Heart left ventricle (tissue), 16 donors: ENCODE measurements around the gene SLX9. TPM values are rescaled to one million over a fixed set of nuclear protein-coding genes. Genes with fewer than 3 reads are reported as not detected.

Experiments
- ATAC-seq, 4 donors: fragments of 200-7000 bp; cut with Tn5 transposase; one replicate each; pipeline ENCODE4 v1.9.1; 2020 to 2022; ENCODE audit warnings: moderate library complexity in 4 of 4, mild to moderate bottlenecking in 3 of 4, moderate number of reproducible peaks in 1 of 4
- DNase-seq, 5 donors: peaks; one replicate each; pipeline ENCODE4 v3.0.0-alpha.2; 2020
- H3K27ac ChIP-seq, 12 donors: fragments of 200-600 bp; sonication (generic) in 4 of 12; one replicate each; pipeline versions ENCODE4 v1.5.0 to v1.8.0; 2016 to 2022; ENCODE audit warnings: mild to moderate bottlenecking in 2 of 12
- H3K27me3 ChIP-seq, 9 donors: fragments of 200-600 bp; sonication (generic) in 2 of 9; one replicate each; pipeline versions ENCODE4 v1.5.1 to v1.8.0; 2016 to 2022; ENCODE audit warnings: mild to moderate bottlenecking in 3 of 9
- H3K36me3 ChIP-seq, 9 donors: fragments of 200-600 bp; sonication (generic) in 2 of 9; one replicate each; pipeline versions ENCODE4 v1.5.0 to v1.8.0; 2018 to 2022; ENCODE audit warnings: mild to moderate bottlenecking in 2 of 9
- H3K4me1 ChIP-seq, 12 donors: fragments of 200-600 bp; sonication (generic) in 4 of 12; one replicate each; pipeline versions ENCODE4 v1.5.0 to v1.8.0; 2016 to 2022; ENCODE audit warnings: mild to moderate bottlenecking in 3 of 12
- H3K4me3 ChIP-seq, 12 donors: fragments of 200-600 bp; sonication (generic) in 4 of 12; one replicate each; pipeline versions ENCODE4 v1.5.0 to v1.8.0; 2017 to 2022; ENCODE audit warnings: mild to moderate bottlenecking in 9 of 12, moderate library complexity in 4 of 12
- H3K9me3 ChIP-seq, 12 donors: fragments of 200-600 bp; sonication (generic) in 4 of 12; one replicate each; pipeline versions ENCODE4 v1.5.0 to v1.8.0; 2016 to 2022; ENCODE audit warnings: mild to moderate bottlenecking in 1 of 12
- CTCF ChIP-seq, 12 donors: fragments of 200-600 bp; sonication (generic) in 4 of 12; IDR thresholded peaks; one replicate each; pipeline versions ENCODE4 v1.5.0 to v1.8.0; 2018 to 2022; ENCODE audit warnings: antibody characterized with exemption in 12 of 12, mild to moderate bottlenecking in 5 of 12
- POLR2A ChIP-seq, 2 donors: fragments of 450-650 bp; IDR thresholded peaks; one replicate each; pipeline ENCODE4 v1.6.1; 2017; ENCODE audit warnings: antibody characterized with exemption in 2 of 2, mild to moderate bottlenecking in 2 of 2, moderate library complexity in 2 of 2
- WGBS, 4 donors: extraction: QIAGEN DNeasy Blood & Tissue Kit in 2 of 4; methylation state at CpG; one replicate each; pipeline versions ENCODE4 v1.1.5 to v1.1.7; 2013 to 2018; 5-methylcytosine and 5-hydroxymethylcytosine counted together
- intact Hi-C, 10 donors: fragments of 100-400 bp; cut with DNase I; formaldehyde crosslinking; loops; one replicate each; pipeline versions ENCODE4 v1.11.1 to v1.14.2; 2022
- polyA plus RNA-seq, 2 donors: library from polyadenylated mRNA; stranded (reverse); fragments of 200-250 nt; gene quantifications; one replicate each; pipeline ENCODE4 v1.2.3, GENCODE V29; 2013
- total RNA-seq, 9 donors: library from RNA; depleted of rRNA in 2 of 9; stranded (reverse); fragments of >200 nt in 2 of 9; fragmentation: NEBNext Ultra II Directional in 3 of 9; extraction: Animal tissue kit (Norgen Biotek cat#: 25700) in 3 of 9; gene quantifications; one replicate each; pipeline versions ENCODE4 v1.1.0 to v1.2.4, GENCODE V29; 2016 to 2023
- donor health status: ischemic (EF 13 %, LVEDD 7.1; RV severe dilation, severe dysfunction).
- donor health status: healthy with polysubstance abuse.
- donor health status: DM: no; HTN: yes; CAD: no.
- donor health status: DM: no; HTN: no; CAD: no.
- donor health status: ischemic (EF 25% LVEDD 6.9; RV normal size, moderate dysfunction).
- donor health status: ischemic (EF 25% LVEDD 5.7; RV mildly dilated, moderate dysfunction).
- donor health status: healthy.
- donor health status: DM: yes; HTN: yes; CAD: no.
- donor health status: ischemic (EF 35%, LVEDD 5.7; RV mildly dilated, moderate dysfunction).
- donor health status: nonischemic (EF 11% LVEDD 7.7; RV severe dilation, severe dysfunction).
- donor health status: DM: yes; HTN: yes; CAD: no.
- donor health status: PGD.
- donor health status: ischemic (EF 29% LVEDD 5.4; RV normal size, mild dysfunction).
- donor health status: nonischemic (EF 23%, LVEDD 6.1; RV moderate dilation, normal function).

SLX9 gene
- total and polyA plus RNA-seq, 11 donors = 38.5 to 77.8 (median 49.1) TPM

- ATAC-seq = peak; percentile 68 to 82 (median 70)
- intact Hi-C loops = loop anchor here in 1 of 10 donors (10.0 kb wide), 1 partner anchor 122 kb away; the partner anchor contains the start of gene ADARB1
- H3K27ac ChIP-seq = peak overlapping the region; percentile 68 to 99 (median 90)
- peak; percentile 77 to 90 (median 82) for DNase-seq
- 48 to 58% (median 55%) methylated on average over 12 to 24 of the region's 24 CpGs for WGBS, 4 donors
- no peaks in the 10 kb centered on the region for H3K27me3 ChIP-seq
- H3K9me3 ChIP-seq = no peaks in the 10 kb centered on the region
- H3K36me3 ChIP-seq = peaks cover 0 to 24% (median 0%) of the 10 kb centered on the region in 9 donors
- TF ChIP-seq POLR2A (IDR thresholded peaks at IDR 0.05) (no peak), CTCF (IDR thresholded peaks at IDR 0.05) (no peak)
- no peak overlapping the region for H3K4me3 ChIP-seq
- peaks cover 3 to 86% (median 47%) of the 10 kb centered on the region in 12 donors for H3K4me1 ChIP-seq
Observed at GRCh38 chr21:44952116-44952928, 12.5 kb downstream of the SLX9 start.

GRCh38 chr21:44952929-44953627 is 13.2 kb downstream of the SLX9 start:
- H3K4me1 ChIP-seq = peaks cover 3 to 86% (median 49%) of the 10 kb centered on the region in 12 donors
- 55 to 87% (median 82%) methylated on average over 2 to 25 of the region's 25 CpGs for WGBS, 4 donors
- H3K9me3 ChIP-seq = no peaks in the 10 kb centered on the region
- intact Hi-C loops = loop anchor here in 1 of 10 donors (10.0 kb wide), 1 partner anchor 122 kb away; the partner anchor contains the start of gene ADARB1
- no peak for TF ChIP-seq CTCF (IDR thresholded peaks at IDR 0.05)
- no peak for TF ChIP-seq POLR2A (IDR thresholded peaks at IDR 0.05)
- peak overlapping the region; percentile 67 to 99 (median 90) for H3K27ac ChIP-seq
- ATAC-seq (peak in 3 of 4 donors; percentile 1 to 6 (median 1)), DNase-seq (no peak)
- peaks cover 0 to 26% (median 0%) of the 10 kb centered on the region in 9 donors for H3K36me3 ChIP-seq
- H3K4me3 ChIP-seq = no peak overlapping the region
- no peaks in the 10 kb centered on the region for H3K27me3 ChIP-seq

GRCh38 chr21:44953628-44954021 is 13.8 kb downstream of the SLX9 start:
- TF ChIP-seq POLR2A (IDR thresholded peaks at IDR 0.05) (no peak), CTCF (IDR thresholded peaks at IDR 0.05) (no peak)
- no peak overlapping the region for H3K4me3 ChIP-seq
- ATAC-seq (no peak), DNase-seq (peak in 2 of 5 donors; percentile 22 to 39)
- H3K27me3 ChIP-seq = no peaks in the 10 kb centered on the region
- peak overlapping the region; percentile 67 to 99 (median 90) for H3K27ac ChIP-seq
- intact Hi-C loops = loop anchor here in 2 of 10 donors (2.0 to 10.0 kb wide), 2 partner anchors 119 to 121 kb away; partner anchors contain the start of gene ADARB1 (in 1 of the 2)
- peaks cover 6 to 88% (median 54%) of the 10 kb centered on the region in 12 donors for H3K4me1 ChIP-seq
- WGBS, 4 donors = 75 to 84% (median 80%) methylated on average over 11 to 13 of the region's 13 CpGs
- H3K36me3 ChIP-seq = peaks cover 0 to 26% (median 0%) of the 10 kb centered on the region in 9 donors
- H3K9me3 ChIP-seq = no peaks in the 10 kb centered on the region
